Neuronal stem cell (in vitro differentiated cells): ENCODE results near the gene ANKRD35.

Source experiments
- DNase-seq: peaks from one replicate; pipeline ENCODE4 v3.0.0-alpha.2; 2013; ENCODE audit warnings: low spot score
- H2AFZ ChIP-seq: one replicate; pipeline ENCODE4 v1.6.1; 2013; ENCODE audit warnings: mild to moderate bottlenecking, low read length, inconsistent platforms
- H2AK5ac ChIP-seq: 2 replicates; pipeline ENCODE4 v1.6.1; 2013; ENCODE audit warnings: low read depth, mild to moderate bottlenecking, inconsistent platforms, low read length, moderate library complexity, mixed read lengths
- H2BK120ac ChIP-seq: 2 replicates; pipeline ENCODE4 v1.6.1; 2013; ENCODE audit warnings: low read depth, mild to moderate bottlenecking, inconsistent platforms, low read length, moderate library complexity, mixed read lengths
- H2BK12ac ChIP-seq: one replicate; pipeline ENCODE4 v1.6.1; 2013; ENCODE audit warnings: low read length, inconsistent platforms
- H2BK15ac ChIP-seq: 2 replicates; pipeline ENCODE4 v1.6.1; 2013; ENCODE audit warnings: mild to moderate bottlenecking, low read length, inconsistent platforms, mixed read lengths
- H2BK5ac ChIP-seq: one replicate; pipeline ENCODE4 v1.6.1; 2013; ENCODE audit warnings: inconsistent platforms, mild to moderate bottlenecking, low read length, moderate library complexity
- H3K14ac ChIP-seq: one replicate; pipeline ENCODE4 v1.6.1; 2013; ENCODE audit warnings: low read length, inconsistent platforms
- H3K18ac ChIP-seq: 2 replicates; pipeline ENCODE4 v1.6.1; 2013; ENCODE audit warnings: low read length, inconsistent platforms
- H3K23ac ChIP-seq: 2 replicates; pipeline ENCODE4 v1.6.1; 2013; ENCODE audit warnings: low read depth, mild to moderate bottlenecking, mixed read lengths, low read length, inconsistent platforms; ENCODE audit not compliant: poor library complexity
- H3K27ac ChIP-seq: replicated peaks from 3 replicates; pipeline ENCODE4 v1.5.1; 2013; ENCODE audit warnings: low read length, inconsistent platforms
- H3K27me3 ChIP-seq, 3 experiments: 2 replicates each; pipeline ENCODE4 v1.6.1; 2013; ENCODE audit warnings: low read length in 3 of 3, mild to moderate bottlenecking in 2 of 3, inconsistent platforms in 1 of 3, low read depth in 1 of 3, mixed read lengths in 1 of 3, moderate library complexity in 1 of 3; ENCODE audit not compliant: control insufficient read depth in 3 of 3, insufficient read depth in 3 of 3
- H3K36me3 ChIP-seq, 2 donors: replicated peaks in 1 of 2; 2 replicates each; pipeline ENCODE4 v1.6.1; 2013; ENCODE audit warnings: low read length in 2 of 2; ENCODE audit not compliant: control insufficient read depth in 2 of 2, insufficient read depth in 2 of 2
- H3K4ac ChIP-seq: 2 replicates; pipeline ENCODE4 v1.6.1; 2013; ENCODE audit warnings: inconsistent platforms, mild to moderate bottlenecking, low read length, moderate library complexity
- H3K4me1 ChIP-seq, 2 donors: 1 replicate in 1 of 2; 2 replicates in 1 of 2; pipeline ENCODE4 v1.6.1; 2013; ENCODE audit warnings: low read length in 2 of 2, low read depth in 1 of 2; ENCODE audit not compliant: control insufficient read depth in 2 of 2, insufficient read depth in 1 of 2
- H3K4me2 ChIP-seq: one replicate; pipeline ENCODE4 v1.6.1; 2013; ENCODE audit warnings: mild to moderate bottlenecking, low read length, inconsistent platforms; ENCODE audit not compliant: insufficient read depth, poor library complexity, severe bottlenecking
- H3K4me3 ChIP-seq, 2 donors: 2 replicates each; pipeline ENCODE4 v1.5.1; 2013; ENCODE audit warnings: low read length in 2 of 2, mild to moderate bottlenecking in 2 of 2, inconsistent platforms in 1 of 2, moderate library complexity in 1 of 2
- H3K79me1 ChIP-seq: one replicate; pipeline ENCODE4 v1.6.1; 2013; ENCODE audit warnings: low read depth, mild to moderate bottlenecking, inconsistent platforms, low read length, moderate library complexity
- H3K9ac ChIP-seq: one replicate; pipeline ENCODE4 v1.6.1; 2013; ENCODE audit warnings: mild to moderate bottlenecking, low read depth, low read length, inconsistent platforms; ENCODE audit not compliant: poor library complexity
- H3K9me3 ChIP-seq, 2 donors: replicated peaks in 1 of 2; 2 replicates each; pipeline versions ENCODE3 to v1.6.1; 2013; ENCODE audit warnings: low read length in 2 of 2, mild to moderate bottlenecking in 2 of 2, inconsistent platforms in 1 of 2, low read depth in 1 of 2, mixed read lengths in 1 of 2, moderate library complexity in 1 of 2; ENCODE audit not compliant: control insufficient read depth in 2 of 2, insufficient read depth in 1 of 2
- H4K8ac ChIP-seq: one replicate; pipeline ENCODE4 v1.6.1; 2013; ENCODE audit warnings: low read depth, mild to moderate bottlenecking, inconsistent platforms, low read length, moderate library complexity
- H4K91ac ChIP-seq: one replicate; pipeline ENCODE4 v1.6.1; 2013; ENCODE audit warnings: low read length, low read depth, mild to moderate bottlenecking, inconsistent platforms; ENCODE audit not compliant: poor library complexity
- WGBS, 2 donors: extraction: QIAGEN DNeasy Blood & Tissue Kit; methylation state at CpG; one replicate each; pipeline ENCODE4 v1.1.7; 2013; ENCODE audit warnings: missing lambda C conversion rate in 2 of 2, mixed read lengths in 1 of 2; ENCODE audit not compliant: insufficient read length in 2 of 2, insufficient replicate concordance in 1 of 2; ENCODE audit errors: extremely low coverage in 2 of 2; 5-methylcytosine and 5-hydroxymethylcytosine counted together

ANKRD35 gene

GRCh38 chr1:145845514-145846161, 40.0 kb downstream of the ANKRD35 start, which contains the start of gene NUDT17:
Gene NUDT17 (plus strand): TSS chr1:145845630. CDS start chr1:145845641, 11 bp downstream.
- peak within 1 kb of the TSS; percentile 61 for H2AK5ac ChIP-seq
- peak within 1 kb of the TSS; percentile 39 for H3K27ac ChIP-seq
- H3K79me1 ChIP-seq, result no peaks in the 10 kb centered on the region
- peak within 1 kb of the TSS; percentile 12 for H3K4ac ChIP-seq
- peaks cover 30 to 66% of the 10 kb centered on the region in 2 donors for H3K36me3 ChIP-seq
- peak within 1 kb of the TSS; percentile 95 for H2AFZ ChIP-seq
- peak within 1 kb of the TSS; percentile 56 for H3K23ac ChIP-seq
- H3K4me3 ChIP-seq, result peak within 1 kb of the TSS; percentile 46 to 85
- H3K4me1 ChIP-seq, result peaks cover 0 to 4% of the 10 kb centered on the region in 2 donors
- H2BK5ac ChIP-seq, result peak within 1 kb of the TSS; percentile 49
- H3K4me2 ChIP-seq, result peak within 1 kb of the TSS; percentile 99
- no CpG with 5 or more reads among the region's 50 CpGs for WGBS, 2 donors
- H3K9ac ChIP-seq, result peak within 1 kb of the TSS; percentile 83
- H4K8ac ChIP-seq, result no peak within 1 kb of the TSS
- peak within 1 kb of the TSS; percentile 85 for H2BK120ac ChIP-seq
- peak within 1 kb of the TSS; percentile 94 for H3K14ac ChIP-seq
- no peak within 1 kb of the TSS for H4K91ac ChIP-seq
- H2BK15ac ChIP-seq, result peak within 1 kb of the TSS; percentile 88
- no peaks in the 10 kb centered on the region for H3K27me3 ChIP-seq
- peak within 1 kb of the TSS; percentile 97 for H3K18ac ChIP-seq
- peak; percentile 75 for DNase-seq
- peaks cover 0 to 2% of the 10 kb centered on the region in 2 donors for H3K9me3 ChIP-seq
- no peak within 1 kb of the TSS for H2BK12ac ChIP-seq

- no peak overlapping the region for H2BK12ac ChIP-seq
- H3K4me3 ChIP-seq, result no peak overlapping the region
- H2BK120ac ChIP-seq, result no peak overlapping the region
- H4K91ac ChIP-seq, result no peak overlapping the region
- H3K27ac ChIP-seq, result no peak overlapping the region
- H2BK15ac ChIP-seq, result no peak overlapping the region
- H3K79me1 ChIP-seq, result no peaks in the 10 kb centered on the region
- H3K18ac ChIP-seq, result no peak overlapping the region
- H3K9ac ChIP-seq, result no peak overlapping the region
- H4K8ac ChIP-seq, result no peak overlapping the region
- no peak overlapping the region for H3K4ac ChIP-seq
- H3K23ac ChIP-seq, result no peak overlapping the region
- H3K14ac ChIP-seq, result no peak overlapping the region
- H3K4me2 ChIP-seq, result peak overlapping the region; percentile 99
- no peak for DNase-seq
- no CpG with 5 or more reads among the region's 4 CpGs for WGBS, 2 donors
- peaks cover 25 to 65% of the 10 kb centered on the region in 2 donors for H3K36me3 ChIP-seq
- H2AFZ ChIP-seq, result peak overlapping the region; percentile 95
- no peak overlapping the region for H2BK5ac ChIP-seq
- H3K4me1 ChIP-seq, result peaks cover 0 to 4% of the 10 kb centered on the region in 2 donors
- H3K9me3 ChIP-seq, result no peaks in the 10 kb centered on the region
- H2AK5ac ChIP-seq, result no peak overlapping the region
- H3K27me3 ChIP-seq, result no peaks in the 10 kb centered on the region
These were observed 40.5 kb downstream of the ANKRD35 start for GRCh38 chr1:145845144-145845513.

- no peak overlapping the region for H3K27ac ChIP-seq
- no peak overlapping the region for H4K8ac ChIP-seq
- H2BK5ac ChIP-seq, result no peak overlapping the region
- no peak overlapping the region for H3K4ac ChIP-seq
- peaks cover 0 to 4% of the 10 kb centered on the region in 2 donors for H3K4me1 ChIP-seq
- DNase-seq, result no peak
- H2AFZ ChIP-seq, result no peak overlapping the region
- H3K27me3 ChIP-seq, result no peaks in the 10 kb centered on the region
- H3K36me3 ChIP-seq, result peaks cover 16 to 67% of the 10 kb centered on the region in 2 donors
- H2BK120ac ChIP-seq, result no peak overlapping the region
- no peak overlapping the region for H2BK12ac ChIP-seq
- no peak overlapping the region for H4K91ac ChIP-seq
- H3K23ac ChIP-seq, result no peak overlapping the region
- H2BK15ac ChIP-seq, result no peak overlapping the region
- WGBS, 2 donors, result no CpG with 5 or more reads among the region's 3 CpGs
- H3K4me3 ChIP-seq, result no peak overlapping the region
- H2AK5ac ChIP-seq, result no peak overlapping the region
- no peak overlapping the region for H3K18ac ChIP-seq
- H3K9me3 ChIP-seq, result no peaks in the 10 kb centered on the region
- no peak overlapping the region for H3K14ac ChIP-seq
- no peaks in the 10 kb centered on the region for H3K79me1 ChIP-seq
- H3K4me2 ChIP-seq, result no peak overlapping the region
- H3K9ac ChIP-seq, result no peak overlapping the region
These were observed 42.6 kb downstream of the ANKRD35 start for GRCh38 chr1:145843031-145843430.

- H2BK15ac ChIP-seq, result no peak overlapping the region
- DNase-seq, result no peak
- H4K91ac ChIP-seq, result no peak overlapping the region
- H3K18ac ChIP-seq, result no peak overlapping the region
- no peak overlapping the region for H2BK5ac ChIP-seq
- no peak overlapping the region for H2AFZ ChIP-seq
- no peaks in the 10 kb centered on the region for H3K27me3 ChIP-seq
- WGBS, 2 donors, result no CpG with 5 or more reads among the region's 1 CpG
- H2AK5ac ChIP-seq, result no peak overlapping the region
- no peaks in the 10 kb centered on the region for H3K9me3 ChIP-seq
- no peaks in the 10 kb centered on the region for H3K4me1 ChIP-seq
- H4K8ac ChIP-seq, result no peak overlapping the region
- no peak overlapping the region for H3K4me2 ChIP-seq
- H3K4ac ChIP-seq, result no peak overlapping the region
- no peak overlapping the region for H3K27ac ChIP-seq
- H3K36me3 ChIP-seq, result peaks cover 38 to 99% of the 10 kb centered on the region in 2 donors
- H2BK120ac ChIP-seq, result no peak overlapping the region
- no peaks in the 10 kb centered on the region for H3K79me1 ChIP-seq
- no peak overlapping the region for H3K4me3 ChIP-seq
- no peak overlapping the region for H3K9ac ChIP-seq
- H3K23ac ChIP-seq, result no peak overlapping the region
- H2BK12ac ChIP-seq, result no peak overlapping the region
- H3K14ac ChIP-seq, result no peak overlapping the region
These were observed 48.0 kb downstream of the ANKRD35 start for GRCh38 chr1:145837656-145838055.
